Thyroid gland (tissue), 4 donors: ENCODE data around the gene HRAS. TPM values are rescaled to one million over a fixed set of nuclear protein-coding genes. Genes with fewer than 3 reads are reported as not detected.

Experiments
- DNase-seq, 2 donors: peaks; one replicate each; pipeline ENCODE4 v3.0.0-alpha.2; 2019
- H3K27ac ChIP-seq, 3 donors: fragments of 200-600 bp; sonication (generic); 1 replicate in 2 of 3; 2 replicates in 1 of 3; pipeline ENCODE4 v1.5.1; 2016 to 2019; ENCODE audit warnings: mild to moderate bottlenecking in 1 of 3, moderate library complexity in 1 of 3
- H3K27me3 ChIP-seq: fragments of 200-600 bp; sonication (generic); one replicate; pipeline ENCODE4 v1.5.1; 2019
- H3K36me3 ChIP-seq, 2 donors: fragments of 200-600 bp; sonication (generic); one replicate each; pipeline ENCODE4 v1.5.1; 2016 to 2019
- H3K4me1 ChIP-seq, 2 donors: fragments of 200-600 bp; sonication (generic); one replicate each; pipeline ENCODE4 v1.5.1; 2017 to 2019
- H3K4me3 ChIP-seq, 3 donors: fragments of 200-600 bp; sonication (generic); replicated peaks in 1 of 3; 1 replicate in 2 of 3; 2 replicates in 1 of 3; pipeline ENCODE4 v1.5.1; 2016; ENCODE audit warnings: mild to moderate bottlenecking in 1 of 3
- H3K9me3 ChIP-seq: fragments of 200-600 bp; sonication (generic); one replicate; pipeline ENCODE4 v1.5.1; 2017
- POLR2A ChIP-seq, 2 donors: fragments of 450-650 bp; IDR thresholded peaks; one replicate each; pipeline ENCODE4 v1.6.1; 2017; ENCODE audit warnings: antibody characterized with exemption in 2 of 2, mild to moderate bottlenecking in 2 of 2, moderate library complexity in 1 of 2
- WGBS, 2 donors: methylation state at CpG; one replicate each; pipeline ENCODE4 v1.1.5; 2017; 5-methylcytosine and 5-hydroxymethylcytosine counted together
- intact Hi-C: fragments of 100-400 bp; cut with DNase I; formaldehyde crosslinking; loops from one replicate; pipeline ENCODE4 v1.15.1; 2023
- microRNA counts, 2 donors: library from miRNA; unstranded; fragments of <30 nt; microRNA quantifications; one replicate each; lab custom pipeline; 2016 to 2017
- microRNA-seq: library from miRNA; unstranded; fragments of <30 nt; microRNA quantifications from one replicate; pipeline ENCODE4, GENCODE V29; 2016
- small RNA-seq: library from RNA; depleted of rRNA; stranded (forward); fragments of <200 nt; gene quantifications from one replicate; pipeline ENCODE3, GENCODE V24; 2016
- total RNA-seq, 4 donors: library from RNA; depleted of rRNA; stranded (reverse); fragments of >200 nt; gene quantifications; one replicate each; pipeline ENCODE4 v1.2.3, GENCODE V29; 2016
- TF ChIP-seq, protein P1 (sequence below), 6 experiments: fragments of 200-600 bp in 3 of 6; fragments of 450-650 bp in 3 of 6; sonication (generic) in 3 of 6; IDR thresholded peaks; one replicate each; pipeline ENCODE4 v1.5.1; 2016 to 2019; ENCODE audit warnings: antibody characterized with exemption in 6 of 6, mild to moderate bottlenecking in 2 of 6, inconsistent platforms in 1 of 6, moderate library complexity in 1 of 6

Gene HRAS
- total RNA-seq, 4 donors from 2014 or later = 16.9 to 41.3 (median 29.9) TPM

DNA sequence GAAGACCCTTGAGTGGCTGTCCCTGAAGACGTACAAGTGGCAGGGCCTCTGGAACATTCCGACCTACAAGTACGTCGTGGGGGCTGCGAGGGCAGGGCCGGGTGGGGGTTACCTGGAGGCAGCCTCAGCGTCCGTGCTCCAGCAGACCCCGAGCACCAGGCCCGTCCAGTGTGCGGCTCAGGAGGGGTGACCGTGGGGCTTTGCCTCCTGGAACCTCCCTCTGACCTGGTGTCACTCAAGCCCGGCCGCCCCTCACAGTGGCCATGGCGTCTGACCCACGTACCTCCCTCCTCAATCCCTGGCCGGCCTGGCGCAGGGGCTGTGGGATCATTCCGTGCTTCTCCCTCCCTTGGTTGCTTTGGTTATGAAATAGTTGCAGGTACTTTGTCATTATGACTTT is 46.8 kb downstream of the HRAS start:
- H3K36me3 ChIP-seq = peaks cover 5 to 12% of the 10 kb centered on the region in 2 donors
- intact Hi-C loops = no loop called here
- H3K27ac ChIP-seq = no peak overlapping the region
- H3K9me3 ChIP-seq = no peaks in the 10 kb centered on the region
- no peak overlapping the region for H3K4me3 ChIP-seq
- no peak for TF ChIP-seq POLR2A (IDR thresholded peaks at IDR 0.05)
- TF ChIP-seq, protein P1, sequence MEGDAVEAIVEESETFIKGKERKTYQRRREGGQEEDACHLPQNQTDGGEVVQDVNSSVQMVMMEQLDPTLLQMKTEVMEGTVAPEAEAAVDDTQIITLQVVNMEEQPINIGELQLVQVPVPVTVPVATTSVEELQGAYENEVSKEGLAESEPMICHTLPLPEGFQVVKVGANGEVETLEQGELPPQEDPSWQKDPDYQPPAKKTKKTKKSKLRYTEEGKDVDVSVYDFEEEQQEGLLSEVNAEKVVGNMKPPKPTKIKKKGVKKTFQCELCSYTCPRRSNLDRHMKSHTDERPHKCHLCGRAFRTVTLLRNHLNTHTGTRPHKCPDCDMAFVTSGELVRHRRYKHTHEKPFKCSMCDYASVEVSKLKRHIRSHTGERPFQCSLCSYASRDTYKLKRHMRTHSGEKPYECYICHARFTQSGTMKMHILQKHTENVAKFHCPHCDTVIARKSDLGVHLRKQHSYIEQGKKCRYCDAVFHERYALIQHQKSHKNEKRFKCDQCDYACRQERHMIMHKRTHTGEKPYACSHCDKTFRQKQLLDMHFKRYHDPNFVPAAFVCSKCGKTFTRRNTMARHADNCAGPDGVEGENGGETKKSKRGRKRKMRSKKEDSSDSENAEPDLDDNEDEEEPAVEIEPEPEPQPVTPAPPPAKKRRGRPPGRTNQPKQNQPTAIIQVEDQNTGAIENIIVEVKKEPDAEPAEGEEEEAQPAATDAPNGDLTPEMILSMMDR (IDR thresholded peaks at IDR 0.05) = no peak
- no peaks in the 10 kb centered on the region for H3K27me3 ChIP-seq
- WGBS, 2 donors = 94% methylated on average over 17 of the region's 19 CpGs
- peaks cover 0 to 3% of the 10 kb centered on the region in 2 donors for H3K4me1 ChIP-seq
- no peak for DNase-seq

DNA sequence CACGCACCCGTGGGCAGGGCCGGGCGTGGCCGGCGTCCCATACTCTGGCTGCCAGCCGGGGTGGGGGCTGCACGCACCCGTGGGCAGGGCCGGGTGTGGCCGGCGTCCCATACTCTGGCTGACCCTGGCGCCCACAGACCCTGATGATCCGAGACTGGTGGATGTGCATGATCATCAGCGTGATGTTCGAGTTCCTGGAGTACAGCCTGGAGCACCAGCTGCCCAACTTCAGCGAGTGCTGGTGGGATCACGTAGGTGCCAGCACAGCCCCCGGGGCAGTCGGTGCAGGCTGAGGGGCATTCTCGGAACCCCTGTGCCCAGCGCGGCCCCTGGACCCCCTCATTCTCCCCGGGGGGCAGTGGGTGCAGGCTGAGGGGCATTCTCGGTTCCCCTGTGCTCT is 47.3 kb downstream of the HRAS start:
- intact Hi-C loops = no loop called here
- H3K36me3 ChIP-seq = peaks cover 4 to 10% of the 10 kb centered on the region in 2 donors
- no peak for DNase-seq
- H3K9me3 ChIP-seq = no peaks in the 10 kb centered on the region
- no peak for TF ChIP-seq POLR2A (IDR thresholded peaks at IDR 0.05)
- TF ChIP-seq, protein P1 (IDR thresholded peaks at IDR 0.05) = no peak
- H3K27me3 ChIP-seq = no peaks in the 10 kb centered on the region
- WGBS, 2 donors = 93 to 98% methylated on average over 8 to 13 of the region's 25 CpGs
- H3K4me1 ChIP-seq = peaks cover 0 to 3% of the 10 kb centered on the region in 2 donors
- no peak overlapping the region for H3K27ac ChIP-seq
- H3K4me3 ChIP-seq = no peak overlapping the region

DNA sequence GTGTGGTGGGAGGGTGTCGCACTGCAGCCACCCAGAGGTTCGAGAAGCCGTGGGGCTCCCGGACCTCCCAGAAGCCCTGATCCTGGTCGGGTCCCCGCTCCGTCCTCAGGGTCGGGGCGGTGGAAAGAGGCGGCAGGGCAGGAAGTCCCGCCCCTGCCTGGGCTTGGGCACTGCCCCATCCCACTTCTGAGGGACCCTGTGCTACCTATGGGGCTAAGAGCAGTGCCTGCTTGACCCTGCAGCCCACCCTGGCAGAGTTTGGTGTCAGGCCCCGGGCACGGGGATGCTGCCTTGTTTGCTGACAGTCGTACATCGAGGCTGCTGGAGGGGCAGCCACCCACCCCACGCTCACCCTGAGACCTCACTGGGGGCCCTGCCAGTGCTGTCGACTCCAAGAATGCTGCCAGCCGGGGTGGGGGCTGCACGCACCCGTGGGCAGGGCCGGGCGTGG is 47.8 kb downstream of the HRAS start:
- H3K27ac ChIP-seq = no peak overlapping the region
- H3K36me3 ChIP-seq = peaks cover 4 to 10% of the 10 kb centered on the region in 2 donors
- WGBS, 2 donors = 100% methylated on average over 1 of the region's 22 CpGs; no CpG with 5 or more reads in 1 of the 2 donors
- no peak for DNase-seq
- H3K27me3 ChIP-seq = no peaks in the 10 kb centered on the region
- no peaks in the 10 kb centered on the region for H3K9me3 ChIP-seq
- H3K4me1 ChIP-seq = peaks cover 0 to 2% of the 10 kb centered on the region in 2 donors
- no peak overlapping the region for H3K4me3 ChIP-seq
- intact Hi-C loops = no loop called here
- no peak for TF ChIP-seq POLR2A (IDR thresholded peaks at IDR 0.05)
- TF ChIP-seq, protein P1 (IDR thresholded peaks at IDR 0.05) = no peak

DNA sequence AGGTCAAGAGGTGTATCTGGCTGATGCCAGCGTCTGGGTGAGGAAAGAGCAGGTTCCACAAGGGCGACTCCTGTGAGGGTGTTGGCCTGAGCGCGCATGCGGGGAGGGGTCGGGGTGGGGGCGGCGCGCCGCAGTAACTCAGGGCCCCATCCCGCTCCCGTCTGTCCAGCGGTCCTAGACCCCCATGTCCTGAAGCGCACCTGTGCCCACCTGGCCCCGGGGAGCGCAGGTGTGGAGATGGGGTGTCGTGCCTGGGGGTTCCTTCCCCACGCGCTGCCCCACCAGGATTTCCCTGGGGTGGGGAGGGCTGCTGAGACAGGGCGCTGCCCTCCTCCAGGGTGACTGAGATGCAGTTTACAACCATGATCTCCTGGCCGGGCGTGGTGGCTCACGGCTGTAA is 49.2 kb downstream of the HRAS start:
- no peak overlapping the region for H3K27ac ChIP-seq
- H3K9me3 ChIP-seq = no peaks in the 10 kb centered on the region
- H3K4me3 ChIP-seq = no peak overlapping the region
- TF ChIP-seq, protein P1 (IDR thresholded peaks at IDR 0.05) = no peak
- TF ChIP-seq POLR2A (IDR thresholded peaks at IDR 0.05) = no peak
- intact Hi-C loops = no loop called here
- peaks cover 4 to 10% of the 10 kb centered on the region in 2 donors for H3K36me3 ChIP-seq
- H3K27me3 ChIP-seq = no peaks in the 10 kb centered on the region
- WGBS, 2 donors = 93 to 95% methylated on average over 20 to 23 of the region's 23 CpGs
- DNase-seq = no peak
- no peaks in the 10 kb centered on the region for H3K4me1 ChIP-seq

DNA sequence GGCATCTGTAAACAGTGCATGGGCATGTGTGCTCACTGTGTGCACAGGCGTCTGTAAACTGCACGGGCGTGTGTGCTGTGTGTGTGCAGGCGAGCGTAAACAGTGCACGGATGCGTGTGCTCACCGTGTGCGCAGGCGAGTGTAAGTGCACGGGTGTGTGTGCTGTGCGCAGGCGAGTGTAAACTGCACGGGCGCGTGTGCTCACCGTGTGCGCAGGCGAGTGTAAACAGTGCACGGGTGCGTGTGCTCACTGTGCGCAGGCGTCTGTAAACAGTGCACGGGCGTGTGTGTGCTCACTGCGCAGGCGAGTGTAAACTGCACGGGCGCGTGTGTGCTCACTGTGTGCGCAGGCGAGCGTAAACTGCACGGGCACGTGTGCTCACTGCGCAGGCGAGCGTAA is 50.8 kb downstream of the HRAS start:
- DNase-seq = no peak
- no peak overlapping the region for H3K27ac ChIP-seq
- 95 to 96% methylated on average over 37 to 38 of the region's 38 CpGs for WGBS, 2 donors

More for the DNA sequence above, 50.8 kb downstream of the HRAS start:
- Histone ChIP-seq H3K27me3 (no peaks in the 10 kb centered on the region), H3K4me1 (no peaks in the 10 kb centered on the region), H3K36me3 (peaks cover 0 to 1% of the 10 kb centered on the region in 2 donors), H3K4me3 (no peak overlapping the region), H3K9me3 (no peaks in the 10 kb centered on the region)
- intact Hi-C loops = no loop called here
- TF ChIP-seq, protein P1 (IDR thresholded peaks at IDR 0.05) = no peak
- no peak for TF ChIP-seq POLR2A (IDR thresholded peaks at IDR 0.05)

MicroRNA genes within 50 kb of the gene (microRNA counts, 767-probe panel; counts per million panel counts)
- microRNA hsa-miR-210 (lab: Ali Mortazavi, UCI) = 0 counts per million in 2 donors

Small RNA genes within 50 kb of the gene (microRNA-seq; reads per million reads assigned to microRNA genes)
- gene MIR210 = 26.3 reads per million, percentile 41 among the genes with 10 or more reads in this experiment

Small RNA genes within 50 kb of the gene (small RNA-seq; reads per million reads assigned to genes)
- gene MIR210 = 0.56 reads per million

Other genes starting within 250 kb of the HRAS start
- gene PGGHG, start 246.4 kb downstream of the HRAS start, total RNA-seq = 10 to 100 TPM; 21.8 to 43.3 (median 32.7) TPM
- not detected for gene IFITM5, start 236.1 kb downstream of the HRAS start, total RNA-seq
- gene IFITM2, start 227.8 kb downstream of the HRAS start, total RNA-seq = 100 to 1,000 TPM in 1 of 4 donors, 10 to 100 TPM in 3; 83.2 to 318 (median 92.9) TPM
- 100 to 1,000 TPM in 3 of 4 donors, 10 to 100 TPM in 1; 94.3 to 163 (median 103) TPM for gene IFITM1, start 221.5 kb downstream of the HRAS start, total RNA-seq
- 100 to 1,000 TPM; 140 to 300 (median 178) TPM for gene IFITM3, start 214.7 kb downstream of the HRAS start, total RNA-seq
- 1 to 10 TPM in 1 of 4 donors, under 1 TPM in 1, not detected in 2; 0.98 to 1.2 TPM for gene B4GALNT4, start 166.1 kb downstream of the HRAS start, total RNA-seq
- 10 to 100 TPM; 30.4 to 58.4 (median 46.9) TPM for gene PKP3, start 141.4 kb downstream of the HRAS start, total RNA-seq
- 10 to 100 TPM; 46.0 to 69.6 (median 47.8) TPM for gene SIGIRR, start 120.6 kb downstream of the HRAS start, total RNA-seq
- gene ANO9, start 93.6 kb downstream of the HRAS start, total RNA-seq = 1 to 10 TPM; 3.7 to 6.4 (median 4.7) TPM
- gene PTDSS2, start 85.3 kb downstream of the HRAS start, total RNA-seq = 10 to 100 TPM; 40.8 to 69.9 (median 41.7) TPM
- gene RNH1, start 28.3 kb downstream of the HRAS start, total RNA-seq = 100 to 1,000 TPM; 191 to 259 (median 231) TPM
- gene LRRC56, start 2.0 kb upstream of the HRAS start, total RNA-seq = 1 to 10 TPM; 1.7 to 2.6 (median 2.3) TPM
- 1 to 10 TPM; 4.2 to 8.8 (median 6.6) TPM for gene LMNTD2, start 25.2 kb upstream of the HRAS start, total RNA-seq
- 10 to 100 TPM; 18.6 to 60.0 (median 24.8) TPM for gene RASSF7, start 25.4 kb upstream of the HRAS start, total RNA-seq
- gene PHRF1, start 40.9 kb upstream of the HRAS start, total RNA-seq = 10 to 100 TPM; 18.3 to 31.0 (median 19.3) TPM
- gene IRF7, start 80.4 kb upstream of the HRAS start, total RNA-seq = 10 to 100 TPM; 15.4 to 42.4 (median 29.1) TPM
- gene CDHR5, start 89.4 kb upstream of the HRAS start, total RNA-seq = not detected
- not detected for gene SCT, start 91.6 kb upstream of the HRAS start, total RNA-seq
- gene DRD4, start 101.7 kb upstream of the HRAS start, total RNA-seq = under 1 TPM in 2 of 4 donors, not detected in 2; 0.88 to 0.89 TPM
- gene DEAF1, start 159.6 kb upstream of the HRAS start, total RNA-seq = 100 to 1,000 TPM in 1 of 4 donors, 10 to 100 TPM in 3; 61.8 to 103 (median 87.6) TPM
- 100 to 1,000 TPM in 1 of 4 donors, 10 to 100 TPM in 3; 57.3 to 103 (median 67.7) TPM for gene TMEM80, start 160.2 kb upstream of the HRAS start, total RNA-seq
- gene EPS8L2, start 170.7 kb upstream of the HRAS start, total RNA-seq = 100 to 1,000 TPM; 185 to 259 (median 195) TPM
- gene TALDO1, start 211.9 kb upstream of the HRAS start, total RNA-seq = 100 to 1,000 TPM; 300 to 965 (median 558) TPM
- gene GATD1, start 241.9 kb upstream of the HRAS start, total RNA-seq = 10 to 100 TPM; 27.4 to 47.6 (median 35.5) TPM